Astrocyte of the spinal cord (primary cell): ENCODE results near the gene ADAM23.

ENCODE experiments used
- DNase-seq: peaks from one replicate; pipeline ENCODE4 v3.0.0; 2011; ENCODE audit warnings: low read depth, low spot score
- H3K4me3 ChIP-seq: 2 replicates; pipeline ENCODE4 v1.5.1; 2011; ENCODE audit warnings: low read depth, mild to moderate bottlenecking, low read length, moderate library complexity
- CTCF ChIP-seq: IDR thresholded peaks from 2 replicates; pipeline ENCODE4 v1.5.1; 2012; ENCODE audit warnings: low read depth, mild to moderate bottlenecking, low read length, inconsistent platforms
- in situ Hi-C: cut with HindIII; loops from 2 replicates; pipeline ENCODE4 v1.10.0; 2017; ENCODE audit warnings: low sequenced_read_pairs

ADAM23 gene

GRCh38 chr2:206482123-206482522 is 38.8 kb downstream of the ADAM23 start:
- DNase-seq: no peak
- in situ Hi-C loops: no loop called here
- TF ChIP-seq CTCF: no peak

GRCh38 chr2:206482633-206483032 is 39.3 kb downstream of the ADAM23 start:
- TF ChIP-seq CTCF: no peak
- H3K4me3 ChIP-seq: no peak overlapping the region
- in situ Hi-C loops: no loop called here
- no peak for DNase-seq

More at GRCh38 chr2:206482123-206482522, 38.8 kb downstream of the ADAM23 start:
- no peak overlapping the region for H3K4me3 ChIP-seq

DNA sequence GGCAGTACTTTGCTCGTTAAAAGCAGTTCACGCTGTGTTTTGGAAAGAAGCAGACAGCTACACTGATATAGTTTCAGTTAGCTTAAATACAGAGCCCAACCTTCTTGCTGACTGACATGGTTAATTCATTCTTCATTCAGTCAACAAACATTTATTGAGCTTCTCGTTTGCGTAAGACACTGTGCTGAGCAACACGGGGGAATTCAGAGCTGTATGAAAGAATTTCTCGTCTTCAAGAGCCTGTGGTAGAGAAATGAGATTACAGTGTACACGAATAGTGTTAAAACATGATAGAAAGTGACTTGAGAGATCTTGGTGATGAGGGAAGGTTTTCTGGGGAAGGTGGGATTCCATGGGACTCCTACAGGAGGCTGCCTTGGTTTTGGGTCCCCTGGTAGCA is 44.7 kb downstream of the ADAM23 start:
- in situ Hi-C loops: no loop called here
- H3K4me3 ChIP-seq: no peak overlapping the region
- DNase-seq: no peak
- no peak for TF ChIP-seq CTCF

GRCh38 chr2:206488623-206489022 is 45.3 kb downstream of the ADAM23 start:
- in situ Hi-C loops: no loop called here
- no peak overlapping the region for H3K4me3 ChIP-seq
- TF ChIP-seq CTCF: no peak
- DNase-seq: no peak

DNA sequence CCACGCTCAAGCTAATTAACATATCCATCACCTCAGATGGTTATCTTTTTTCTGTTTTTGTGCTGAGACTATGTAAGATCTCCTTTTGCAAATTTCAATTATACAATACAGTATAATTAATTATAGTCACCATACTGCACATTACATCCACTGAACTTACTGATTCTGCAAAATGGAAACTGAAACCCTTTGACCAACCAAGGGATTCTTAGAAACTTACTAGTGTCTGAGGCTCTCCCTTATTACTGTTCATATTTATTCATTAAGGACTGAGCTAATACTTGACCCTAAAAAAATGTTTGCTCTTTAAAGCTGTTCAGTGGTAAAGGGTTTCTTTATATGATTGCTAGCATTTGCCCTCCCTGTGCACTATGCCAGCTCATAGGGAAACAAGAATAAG is 50.7 kb downstream of the ADAM23 start:
- in situ Hi-C loops: no loop called here
- H3K4me3 ChIP-seq: no peak overlapping the region
- no peak for TF ChIP-seq CTCF
- DNase-seq: no peak

GRCh38 chr2:206502729-206503128 is 59.4 kb downstream of the ADAM23 start:
- no peak for DNase-seq
- in situ Hi-C loops: no loop called here
- H3K4me3 ChIP-seq: no peak overlapping the region
- TF ChIP-seq CTCF: no peak

DNA sequence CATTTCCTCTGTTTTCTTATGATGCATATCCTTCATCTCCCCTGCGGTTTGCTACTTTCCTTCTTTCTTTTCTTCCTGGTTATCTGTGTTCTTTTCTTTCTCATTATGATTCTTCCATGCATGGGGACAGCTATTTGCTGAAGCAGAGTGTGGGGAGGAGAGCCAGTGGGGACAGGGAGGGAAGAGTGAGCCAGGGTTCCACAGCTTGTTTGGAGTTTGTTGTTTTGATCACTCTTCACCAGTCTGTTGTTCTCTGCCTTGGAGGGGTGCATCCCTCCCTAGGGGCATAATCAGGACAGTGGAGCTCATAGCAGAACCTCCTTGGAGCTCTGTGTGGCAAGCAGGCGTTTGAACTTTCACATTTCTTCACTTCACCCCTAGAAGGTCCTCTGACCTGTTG is 68.0 kb downstream of the ADAM23 start:
- H3K4me3 ChIP-seq: no peak overlapping the region
- no peak for DNase-seq
- in situ Hi-C loops: no loop called here
- no peak for TF ChIP-seq CTCF
